Measurements from ENCODE around the gene ABHD5.
"Not testable (repeated sequence)": the region's sequence is repeated elsewhere in the genome, so short reads cannot be mapped to it uniquely, and the experiment has no call there.

DNA sequence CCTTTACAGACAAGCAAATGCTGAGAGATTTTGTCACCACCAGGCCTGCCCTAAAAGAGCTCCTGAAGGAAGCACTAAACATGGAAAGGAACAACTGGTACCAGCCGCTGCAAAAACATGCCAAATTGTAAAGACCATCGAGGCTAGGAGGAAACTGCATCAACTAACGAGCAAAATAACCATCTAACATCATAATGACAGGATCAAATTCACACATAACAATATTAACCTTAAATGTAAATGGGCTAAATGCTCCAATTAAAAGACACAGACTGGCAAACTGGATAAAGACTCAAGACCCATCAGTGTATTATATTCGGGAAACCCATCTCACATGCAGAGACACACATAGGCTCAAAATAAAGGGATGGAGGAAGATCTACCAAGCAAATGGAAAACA lies 9.9 kb upstream of the ABHD5 start:
- not testable (repeated sequence) for TF ChIP-seq POLR2A (IDR thresholded peaks at IDR 0.05)
- TF ChIP-seq, protein P1, sequence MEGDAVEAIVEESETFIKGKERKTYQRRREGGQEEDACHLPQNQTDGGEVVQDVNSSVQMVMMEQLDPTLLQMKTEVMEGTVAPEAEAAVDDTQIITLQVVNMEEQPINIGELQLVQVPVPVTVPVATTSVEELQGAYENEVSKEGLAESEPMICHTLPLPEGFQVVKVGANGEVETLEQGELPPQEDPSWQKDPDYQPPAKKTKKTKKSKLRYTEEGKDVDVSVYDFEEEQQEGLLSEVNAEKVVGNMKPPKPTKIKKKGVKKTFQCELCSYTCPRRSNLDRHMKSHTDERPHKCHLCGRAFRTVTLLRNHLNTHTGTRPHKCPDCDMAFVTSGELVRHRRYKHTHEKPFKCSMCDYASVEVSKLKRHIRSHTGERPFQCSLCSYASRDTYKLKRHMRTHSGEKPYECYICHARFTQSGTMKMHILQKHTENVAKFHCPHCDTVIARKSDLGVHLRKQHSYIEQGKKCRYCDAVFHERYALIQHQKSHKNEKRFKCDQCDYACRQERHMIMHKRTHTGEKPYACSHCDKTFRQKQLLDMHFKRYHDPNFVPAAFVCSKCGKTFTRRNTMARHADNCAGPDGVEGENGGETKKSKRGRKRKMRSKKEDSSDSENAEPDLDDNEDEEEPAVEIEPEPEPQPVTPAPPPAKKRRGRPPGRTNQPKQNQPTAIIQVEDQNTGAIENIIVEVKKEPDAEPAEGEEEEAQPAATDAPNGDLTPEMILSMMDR (IDR thresholded peaks at IDR 0.05 in 4 of 5, conservative IDR thresholded peaks at IDR 0.05 in 1 of 5) = not testable (repeated sequence)
